ENCODE data around the gene ANKS1A.

ANKS1A gene

GRCh38 chr6:35041086-35041861 is 152.2 kb downstream of the ANKS1A start:
- H3K9me3 ChIP-seq (ENCODE audit: control insufficient read depth, low read length) = no peaks in the 10 kb centered on the region
- H3K4me3 ChIP-seq (ENCODE audit: extremely low read depth, insufficient read depth, low read length, poor library complexity, severe bottlenecking) = no peak overlapping the region
- H3K27ac ChIP-seq (ENCODE audit: low read depth, low read length, severe bottlenecking) = no peak overlapping the region
- H3K36me3 ChIP-seq (ENCODE audit: control insufficient read depth, insufficient read depth, low read length) = peaks cover 17% of the 10 kb centered on the region
- H3K4me1 ChIP-seq (ENCODE audit: control insufficient read depth, insufficient read depth, low read length, poor library complexity, severe bottlenecking) = peaks cover 27% of the 10 kb centered on the region
- WGBS, 2 experiments (ENCODE audit: insufficient coverage in 2 of 2) = 90 to 95% methylated on average over 1 to 4 of the region's 4 CpGs

- no peak overlapping the region for H3K4me3 ChIP-seq (ENCODE audit: extremely low read depth, insufficient read depth, low read length, poor library complexity, severe bottlenecking)
- WGBS, 2 experiments (ENCODE audit: insufficient coverage in 2 of 2) = 96 to 97% methylated on average over 4 to 6 of the region's 9 CpGs
- peaks cover 17% of the 10 kb centered on the region for H3K36me3 ChIP-seq (ENCODE audit: control insufficient read depth, insufficient read depth, low read length)
- H3K4me1 ChIP-seq (ENCODE audit: control insufficient read depth, insufficient read depth, low read length, poor library complexity, severe bottlenecking) = peaks cover 34% of the 10 kb centered on the region
- no peak overlapping the region for H3K27ac ChIP-seq (ENCODE audit: low read depth, low read length, severe bottlenecking)
- no peaks in the 10 kb centered on the region for H3K9me3 ChIP-seq (ENCODE audit: control insufficient read depth, low read length)
These were observed 153.2 kb downstream of the ANKS1A start for GRCh38 chr6:35042031-35042815.

GRCh38 chr6:35043381-35044130 is 154.5 kb downstream of the ANKS1A start:
- Histone ChIP-seq H3K4me1 (ENCODE audit: control insufficient read depth, insufficient read depth, low read length, poor library complexity, severe bottlenecking) (peaks cover 39% of the 10 kb centered on the region), H3K9me3 (ENCODE audit: control insufficient read depth, low read length) (no peaks in the 10 kb centered on the region), H3K36me3 (ENCODE audit: control insufficient read depth, insufficient read depth, low read length) (peaks cover 17% of the 10 kb centered on the region), H3K4me3 (ENCODE audit: extremely low read depth, insufficient read depth, low read length, poor library complexity, severe bottlenecking) (no peak overlapping the region), H3K27ac (ENCODE audit: low read depth, low read length, severe bottlenecking) (no peak overlapping the region)
- 85 to 92% methylated on average over 2 to 3 of the region's 4 CpGs for WGBS, 2 experiments (ENCODE audit: insufficient coverage in 2 of 2)

GRCh38 chr6:35044145-35044745 is 155.2 kb downstream of the ANKS1A start:
- Histone ChIP-seq H3K27ac (ENCODE audit: low read depth, low read length, severe bottlenecking) (peak overlapping the region; percentile 72), H3K4me3 (ENCODE audit: extremely low read depth, insufficient read depth, low read length, poor library complexity, severe bottlenecking) (no peak overlapping the region), H3K36me3 (ENCODE audit: control insufficient read depth, insufficient read depth, low read length) (peaks cover 17% of the 10 kb centered on the region), H3K9me3 (ENCODE audit: control insufficient read depth, low read length) (no peaks in the 10 kb centered on the region), H3K4me1 (ENCODE audit: control insufficient read depth, insufficient read depth, low read length, poor library complexity, severe bottlenecking) (peaks cover 46% of the 10 kb centered on the region)
- WGBS, 2 experiments (ENCODE audit: insufficient coverage in 2 of 2) = 71 to 72% methylated on average over 9 to 11 of the region's 16 CpGs

- no peak overlapping the region for H3K4me3 ChIP-seq (ENCODE audit: extremely low read depth, insufficient read depth, low read length, poor library complexity, severe bottlenecking)
- H3K27ac ChIP-seq (ENCODE audit: low read depth, low read length, severe bottlenecking) = peak overlapping the region; percentile 72
- peaks cover 11% of the 10 kb centered on the region for H3K36me3 ChIP-seq (ENCODE audit: control insufficient read depth, insufficient read depth, low read length)
- H3K9me3 ChIP-seq (ENCODE audit: control insufficient read depth, low read length) = no peaks in the 10 kb centered on the region
- 69 to 78% methylated on average over 3 of the region's 3 CpGs for WGBS, 2 experiments (ENCODE audit: insufficient coverage in 2 of 2)
- peaks cover 50% of the 10 kb centered on the region for H3K4me1 ChIP-seq (ENCODE audit: control insufficient read depth, insufficient read depth, low read length, poor library complexity, severe bottlenecking)
These were observed 155.8 kb downstream of the ANKS1A start for GRCh38 chr6:35044761-35045421.

- no peak overlapping the region for H3K4me3 ChIP-seq (ENCODE audit: extremely low read depth, insufficient read depth, low read length, poor library complexity, severe bottlenecking)
- H3K4me1 ChIP-seq (ENCODE audit: control insufficient read depth, insufficient read depth, low read length, poor library complexity, severe bottlenecking) = peaks cover 61% of the 10 kb centered on the region
- WGBS, 2 experiments (ENCODE audit: insufficient coverage in 2 of 2) = 76 to 84% methylated on average over 3 of the region's 3 CpGs
These were observed 157.0 kb downstream of the ANKS1A start for GRCh38 chr6:35046103-35046502.

GRCh38 chr6:35046862-35047261 is 157.8 kb downstream of the ANKS1A start:
- WGBS, 2 experiments (ENCODE audit: insufficient coverage in 2 of 2) = no CpG with 5 or more reads among the region's 1 CpG
- no peak overlapping the region for H3K4me3 ChIP-seq (ENCODE audit: extremely low read depth, insufficient read depth, low read length, poor library complexity, severe bottlenecking)
- no peaks in the 10 kb centered on the region for H3K9me3 ChIP-seq (ENCODE audit: control insufficient read depth, low read length)
- peaks cover 15% of the 10 kb centered on the region for H3K36me3 ChIP-seq (ENCODE audit: control insufficient read depth, insufficient read depth, low read length)
- H3K27ac ChIP-seq (ENCODE audit: low read depth, low read length, severe bottlenecking) = peak overlapping the region; percentile 93
- H3K4me1 ChIP-seq (ENCODE audit: control insufficient read depth, insufficient read depth, low read length, poor library complexity, severe bottlenecking) = peaks cover 61% of the 10 kb centered on the region

More at GRCh38 chr6:35046103-35046502, 157.0 kb downstream of the ANKS1A start:
- H3K36me3 ChIP-seq (ENCODE audit: control insufficient read depth, insufficient read depth, low read length) = peaks cover 18% of the 10 kb centered on the region
- no peaks in the 10 kb centered on the region for H3K9me3 ChIP-seq (ENCODE audit: control insufficient read depth, low read length)
- H3K27ac ChIP-seq (ENCODE audit: low read depth, low read length, severe bottlenecking) = peak overlapping the region; percentile 72

GRCh38 chr6:35047265-35048011 is 158.4 kb downstream of the ANKS1A start:
- peak overlapping the region; percentile 93 for H3K27ac ChIP-seq (ENCODE audit: low read depth, low read length, severe bottlenecking)
- no peaks in the 10 kb centered on the region for H3K9me3 ChIP-seq (ENCODE audit: control insufficient read depth, low read length)
- peaks cover 61% of the 10 kb centered on the region for H3K4me1 ChIP-seq (ENCODE audit: control insufficient read depth, insufficient read depth, low read length, poor library complexity, severe bottlenecking)
- WGBS, 2 experiments (ENCODE audit: insufficient coverage in 2 of 2) = 82 to 95% methylated on average over 4 to 6 of the region's 7 CpGs
- no peak overlapping the region for H3K4me3 ChIP-seq (ENCODE audit: extremely low read depth, insufficient read depth, low read length, poor library complexity, severe bottlenecking)
- H3K36me3 ChIP-seq (ENCODE audit: control insufficient read depth, insufficient read depth, low read length) = peaks cover 16% of the 10 kb centered on the region

- Histone ChIP-seq H3K36me3 (ENCODE audit: control insufficient read depth, insufficient read depth, low read length) (peaks cover 16% of the 10 kb centered on the region), H3K27ac (ENCODE audit: low read depth, low read length, severe bottlenecking) (peak overlapping the region; percentile 93), H3K9me3 (ENCODE audit: control insufficient read depth, low read length) (no peaks in the 10 kb centered on the region), H3K4me3 (ENCODE audit: extremely low read depth, insufficient read depth, low read length, poor library complexity, severe bottlenecking) (no peak overlapping the region), H3K4me1 (ENCODE audit: control insufficient read depth, insufficient read depth, low read length, poor library complexity, severe bottlenecking) (peaks cover 61% of the 10 kb centered on the region)
- WGBS, 2 experiments (ENCODE audit: insufficient coverage in 2 of 2) = 55 to 57% methylated on average over 8 to 9 of the region's 12 CpGs
These were observed 159.1 kb downstream of the ANKS1A start for GRCh38 chr6:35048031-35048613.
